HG02943 (cell line): ENCODE data around the gene AMT.
"Not testable (repeated sequence)": the region's sequence is repeated elsewhere in the genome, so short reads cannot be mapped to it uniquely, and the experiment has no call there.

Experiments used
- ATAC-seq: cut with Tn5 transposase; IDR thresholded peaks from one replicate; pipeline ENCODE4 v1.9.1; 2021; ENCODE audit warnings: mild to moderate bottlenecking, low read depth, moderate library complexity; ENCODE audit not compliant: unreplicated experiment

The AMT gene

DNA sequence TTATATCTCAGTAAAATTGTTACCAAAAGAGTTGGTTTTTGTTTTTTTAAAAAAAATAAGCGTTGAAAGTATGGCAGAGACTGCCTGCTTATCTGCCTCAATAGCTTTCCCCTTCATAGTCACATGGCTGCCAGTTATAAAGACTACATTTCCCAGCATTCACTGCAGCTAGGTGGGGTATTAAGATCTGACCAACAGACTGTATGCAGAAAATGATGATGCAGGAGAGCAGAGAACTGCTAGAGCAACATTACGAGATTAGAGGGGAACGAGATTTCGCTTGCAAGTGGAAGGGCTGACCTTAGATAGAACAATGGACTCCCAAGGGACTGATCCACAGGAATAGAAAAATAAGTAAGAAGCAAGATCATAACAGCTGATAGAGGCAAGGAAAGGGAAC is 24.8 kb downstream of the AMT start:
- ATAC-seq = no peak

DNA sequence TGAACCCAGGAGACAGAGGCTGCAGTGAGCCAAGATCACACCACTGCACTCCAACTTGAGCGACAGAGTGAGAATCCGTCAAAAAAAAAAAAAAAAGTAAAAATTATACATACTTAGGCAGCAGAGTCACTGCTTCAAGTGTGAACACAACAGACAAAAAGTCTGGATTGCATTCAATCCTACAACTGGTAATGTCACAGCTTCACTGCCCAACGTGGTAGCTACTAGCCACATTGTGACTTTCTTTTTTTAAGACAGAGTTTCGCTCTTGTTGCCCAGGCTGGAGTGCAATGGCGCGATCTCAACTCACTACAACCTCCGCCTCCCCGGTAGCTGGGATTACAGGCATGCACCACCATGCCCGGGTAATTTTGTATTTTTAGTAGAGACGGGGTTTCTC is 31.0 kb downstream of the AMT start:
- ATAC-seq = not testable (repeated sequence)

DNA sequence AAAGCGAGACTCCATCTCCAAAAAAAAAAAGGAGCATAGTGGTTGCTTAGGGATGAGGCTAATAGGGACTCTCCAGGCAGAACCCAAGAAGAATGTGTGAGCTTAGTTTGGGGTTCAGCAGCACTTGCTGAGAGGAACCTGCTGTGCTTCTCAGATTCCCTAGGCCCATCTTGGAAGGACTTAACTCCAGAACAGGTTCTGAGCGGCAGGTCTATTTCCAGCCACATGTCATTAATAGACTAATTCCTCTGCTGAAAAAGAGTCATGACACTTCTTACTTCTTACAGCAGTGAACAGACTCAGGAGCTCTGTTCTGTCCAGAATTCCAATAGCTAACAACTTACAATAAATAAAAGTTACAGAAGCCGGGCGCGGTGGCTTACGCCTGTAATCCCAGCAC is 33.0 kb downstream of the AMT start:
- ATAC-seq = no peak

DNA sequence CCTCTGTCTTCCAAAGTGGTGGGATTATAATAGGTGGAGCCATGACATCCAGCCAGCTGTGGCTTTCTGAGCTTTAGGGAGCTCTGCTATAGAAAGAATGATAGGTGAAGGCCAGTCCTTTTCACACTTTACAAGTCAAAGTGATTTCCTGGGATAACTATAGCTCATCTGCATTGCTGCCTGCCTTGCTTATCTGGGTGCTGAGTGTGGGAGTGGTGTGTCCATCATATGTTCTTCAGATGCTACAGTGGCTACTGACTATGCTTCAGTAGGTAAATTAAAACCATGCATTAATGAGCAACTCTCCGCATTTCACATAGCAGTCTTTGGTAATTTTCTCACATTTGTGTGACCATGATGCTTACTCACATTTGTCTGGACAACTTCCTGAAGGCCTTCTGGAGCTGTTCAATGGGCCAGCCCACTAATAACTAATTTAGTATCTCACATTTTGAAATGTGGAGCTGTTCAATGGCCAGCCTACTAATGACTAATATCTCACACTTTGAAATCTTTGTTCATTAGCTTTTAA is 33.9 kb downstream of the AMT start:
- ATAC-seq = no peak

DNA sequence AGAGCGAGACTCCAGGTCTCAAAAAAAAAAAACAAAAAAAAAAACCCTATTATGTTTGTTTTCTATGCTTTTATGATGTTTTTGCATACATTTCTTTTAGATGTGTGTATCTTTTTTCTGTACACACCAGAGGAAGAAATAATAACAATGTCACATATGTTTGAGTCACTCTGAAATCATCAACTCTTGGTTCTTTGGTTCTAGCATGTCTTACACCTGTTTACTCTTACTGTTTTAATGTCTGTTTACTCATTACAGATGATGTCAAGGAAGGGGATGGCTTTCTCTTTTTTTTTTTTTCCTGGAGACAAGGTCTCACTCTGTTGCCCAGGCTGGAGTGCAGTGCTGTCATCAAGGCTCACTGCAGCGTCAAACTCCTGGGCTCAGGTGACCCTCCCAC is 34.6 kb downstream of the AMT start:
- ATAC-seq = no peak

DNA sequence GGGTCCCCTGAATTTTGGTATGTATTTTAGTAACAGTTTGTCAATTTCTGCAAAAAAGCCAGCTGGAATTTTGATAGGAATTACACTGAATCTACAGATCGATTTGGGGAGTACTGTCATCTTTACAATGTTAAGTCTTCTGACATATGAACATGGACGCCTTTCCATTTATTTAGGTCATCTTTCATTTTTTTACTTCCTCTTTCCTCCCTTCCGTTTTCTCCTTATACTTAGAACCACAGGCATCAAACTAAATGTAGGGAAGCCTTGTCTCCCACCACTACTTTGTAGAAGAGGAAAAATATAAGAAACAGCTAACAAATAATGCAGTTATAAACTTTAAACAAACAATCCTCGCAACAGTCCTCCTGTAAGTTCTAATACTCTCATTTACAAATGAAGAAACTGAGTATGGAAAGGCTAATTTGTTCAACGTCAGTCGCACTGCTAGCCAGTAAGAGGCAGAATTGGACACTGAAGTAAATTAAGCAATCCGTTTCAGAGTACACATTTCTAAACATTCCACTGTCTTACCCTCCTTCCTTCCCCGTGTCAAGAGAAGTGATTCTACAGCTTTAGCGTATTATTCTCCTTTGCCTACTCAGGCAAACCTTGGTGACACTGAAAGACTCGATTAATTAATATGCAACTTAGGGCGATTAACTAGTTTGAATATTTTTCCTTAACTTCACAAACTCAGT is 36.1 kb downstream of the AMT start:
- no peak for ATAC-seq

DNA sequence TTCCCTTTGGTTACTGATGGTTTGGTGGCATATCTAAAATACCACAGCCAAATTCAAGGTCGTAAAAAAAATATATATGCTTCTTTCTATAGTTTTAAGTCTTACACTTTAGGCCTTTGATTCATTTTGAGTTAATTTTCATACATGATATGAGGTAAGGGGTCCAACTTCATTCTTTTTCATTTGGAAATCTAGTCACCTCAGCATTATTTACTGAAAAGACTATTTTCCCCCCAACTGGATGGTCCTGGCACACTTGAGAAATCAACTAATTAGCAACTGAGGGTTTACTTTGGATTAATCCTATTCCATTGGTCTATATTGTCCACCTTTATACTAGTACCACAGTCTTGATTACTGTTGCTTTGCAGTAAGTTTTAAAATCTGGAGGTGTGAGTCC is 36.7 kb downstream of the AMT start:
- no peak for ATAC-seq

DNA sequence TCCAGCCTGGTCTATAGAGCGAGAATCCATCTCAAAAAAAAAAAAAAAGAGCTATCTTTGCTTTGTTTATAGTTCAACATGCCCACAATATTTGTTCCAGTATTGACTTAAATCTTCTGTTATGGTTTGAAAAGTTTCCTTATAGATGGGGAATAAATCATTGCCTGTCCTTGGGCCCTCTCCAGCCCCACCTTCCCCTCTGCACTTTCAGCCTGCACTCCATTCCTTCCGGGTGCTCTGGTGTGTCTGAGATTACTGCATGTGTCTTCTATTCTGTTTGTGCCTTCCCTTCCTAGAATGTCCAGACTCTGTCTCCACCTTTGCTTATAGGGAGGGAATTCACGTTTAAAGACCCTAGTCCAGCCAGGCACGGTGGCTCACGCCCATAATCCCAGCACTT is 38.9 kb downstream of the AMT start:
- no peak for ATAC-seq

DNA sequence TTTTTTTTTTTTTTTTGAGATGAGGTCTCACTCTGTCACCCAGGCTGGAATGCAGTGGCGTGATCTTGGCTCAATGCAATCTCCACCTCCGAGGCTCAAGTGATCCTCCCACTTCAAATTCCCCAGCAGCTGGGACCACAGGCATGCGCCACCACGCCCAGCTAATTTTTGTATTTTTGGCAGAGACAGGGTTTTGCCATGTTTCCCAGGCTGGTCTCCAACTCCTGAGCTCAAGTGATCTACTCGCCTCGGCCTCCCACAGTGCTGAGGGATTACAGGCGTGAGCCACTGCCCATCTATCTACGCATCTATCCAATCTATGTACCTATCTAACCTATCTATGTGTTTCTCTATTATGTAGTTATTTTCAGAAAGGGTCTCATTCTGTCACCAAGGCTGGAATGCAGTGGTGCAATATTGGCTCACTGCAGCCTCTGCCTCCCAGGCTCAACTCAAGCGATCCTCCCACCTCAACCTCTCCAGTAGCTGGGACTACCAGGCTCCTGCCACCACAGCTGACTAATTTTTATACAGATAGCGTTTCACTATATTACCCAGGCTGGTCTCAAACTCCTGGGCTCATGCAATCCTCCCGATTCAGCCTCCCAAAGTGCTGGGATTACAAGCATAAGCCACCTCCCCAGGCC is 43.9 kb downstream of the AMT start:
- no peak for ATAC-seq

DNA sequence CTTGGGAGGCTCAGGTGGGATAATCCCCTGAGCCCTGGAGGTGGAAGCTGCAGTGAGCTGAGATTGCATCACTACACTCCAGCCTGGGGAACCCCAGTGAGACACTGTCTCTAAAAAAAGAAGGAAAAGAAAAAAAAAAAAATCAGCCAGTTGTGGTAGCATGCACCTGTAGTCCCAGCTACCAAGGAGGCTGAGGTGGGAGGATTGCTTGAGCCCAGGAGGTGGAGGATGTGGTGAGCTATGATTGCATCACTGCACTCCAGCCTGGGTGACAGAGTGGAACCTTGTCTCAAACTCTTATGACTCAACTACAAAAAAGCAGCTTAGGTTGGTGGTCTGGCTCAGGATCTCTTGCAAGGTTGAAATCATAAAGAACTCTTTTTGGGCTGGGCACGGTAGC is 44.8 kb downstream of the AMT start:
- ATAC-seq = no peak

DNA sequence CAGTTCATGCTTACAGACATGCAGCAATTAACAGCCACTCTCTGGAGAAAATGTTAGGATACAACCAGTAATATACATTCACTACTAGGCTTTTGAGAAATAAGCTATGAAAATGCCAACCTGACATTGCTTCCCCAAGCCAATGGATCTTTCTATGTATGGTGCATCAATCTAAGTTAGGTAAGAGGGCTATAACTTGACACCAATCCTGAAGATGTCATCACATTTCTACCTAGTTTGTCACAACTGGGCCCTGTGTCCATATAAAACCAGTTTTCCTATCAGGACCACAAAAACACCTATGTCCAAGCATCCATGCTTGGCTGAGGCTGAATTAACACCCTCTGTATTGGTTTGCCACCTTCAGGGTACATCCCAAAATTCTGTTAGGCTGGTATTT is 50.3 kb downstream of the AMT start:
- no peak for ATAC-seq

DNA sequence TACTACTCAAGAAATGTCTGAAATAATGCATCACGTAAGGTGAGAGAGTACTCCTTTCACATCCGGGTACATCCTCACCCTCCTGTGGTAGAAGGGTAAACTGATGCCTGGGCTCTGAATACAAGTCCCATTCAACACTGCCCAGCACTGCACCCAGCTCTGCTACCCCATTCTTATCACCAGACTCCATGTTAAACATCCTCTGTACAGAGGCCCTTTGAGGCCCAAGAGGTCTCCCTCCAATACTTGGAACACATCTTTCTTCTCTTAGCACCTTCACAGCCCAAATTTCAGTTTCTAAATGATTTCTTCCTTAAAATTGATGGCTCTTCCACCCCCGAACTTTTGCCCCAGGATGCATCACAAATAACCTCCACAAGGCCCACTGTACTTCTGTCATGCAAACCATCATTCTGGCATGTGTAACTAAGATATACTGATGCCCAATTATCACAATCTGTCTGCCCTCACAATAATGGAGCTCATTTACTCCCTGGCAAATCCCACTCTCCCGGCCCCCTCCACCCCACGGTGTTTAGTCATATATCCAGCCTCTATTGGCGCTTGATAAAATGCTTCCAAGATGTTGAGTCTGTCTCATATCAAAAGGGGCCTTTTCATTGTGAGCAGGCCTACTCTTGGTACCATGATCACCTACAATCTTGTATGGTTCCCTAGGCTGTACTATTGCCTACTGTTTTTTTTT is 51.5 kb downstream of the AMT start:
- no peak for ATAC-seq
